ENCODE data around the gene YWHAH.

DNA sequence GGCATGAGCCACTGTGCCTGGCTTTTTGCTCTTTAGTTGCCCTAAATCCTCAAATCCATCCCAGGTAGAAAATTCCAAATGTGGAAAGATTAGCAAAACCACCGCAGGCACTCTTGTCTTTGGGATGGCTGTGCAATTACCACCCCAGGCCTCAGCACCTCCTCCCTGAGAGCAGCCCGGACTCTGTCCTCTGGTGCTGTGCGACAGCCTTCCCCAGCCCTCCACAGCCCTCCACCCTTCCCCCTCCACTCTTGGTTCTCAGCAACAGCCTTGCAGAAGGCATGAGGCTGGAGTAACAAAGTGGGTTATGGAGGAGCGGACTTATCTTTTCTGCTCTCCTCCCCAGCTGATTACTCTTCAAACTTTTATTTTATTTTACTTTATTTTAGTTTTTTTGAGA is 44.7 kb upstream of the YWHAH start:
- TF ChIP-seq, protein P1, sequence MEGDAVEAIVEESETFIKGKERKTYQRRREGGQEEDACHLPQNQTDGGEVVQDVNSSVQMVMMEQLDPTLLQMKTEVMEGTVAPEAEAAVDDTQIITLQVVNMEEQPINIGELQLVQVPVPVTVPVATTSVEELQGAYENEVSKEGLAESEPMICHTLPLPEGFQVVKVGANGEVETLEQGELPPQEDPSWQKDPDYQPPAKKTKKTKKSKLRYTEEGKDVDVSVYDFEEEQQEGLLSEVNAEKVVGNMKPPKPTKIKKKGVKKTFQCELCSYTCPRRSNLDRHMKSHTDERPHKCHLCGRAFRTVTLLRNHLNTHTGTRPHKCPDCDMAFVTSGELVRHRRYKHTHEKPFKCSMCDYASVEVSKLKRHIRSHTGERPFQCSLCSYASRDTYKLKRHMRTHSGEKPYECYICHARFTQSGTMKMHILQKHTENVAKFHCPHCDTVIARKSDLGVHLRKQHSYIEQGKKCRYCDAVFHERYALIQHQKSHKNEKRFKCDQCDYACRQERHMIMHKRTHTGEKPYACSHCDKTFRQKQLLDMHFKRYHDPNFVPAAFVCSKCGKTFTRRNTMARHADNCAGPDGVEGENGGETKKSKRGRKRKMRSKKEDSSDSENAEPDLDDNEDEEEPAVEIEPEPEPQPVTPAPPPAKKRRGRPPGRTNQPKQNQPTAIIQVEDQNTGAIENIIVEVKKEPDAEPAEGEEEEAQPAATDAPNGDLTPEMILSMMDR (IDR thresholded peaks at IDR 0.05; ENCODE audit: low read depth, low read length, missing input control): no peak
- TF ChIP-seq, protein P2, sequence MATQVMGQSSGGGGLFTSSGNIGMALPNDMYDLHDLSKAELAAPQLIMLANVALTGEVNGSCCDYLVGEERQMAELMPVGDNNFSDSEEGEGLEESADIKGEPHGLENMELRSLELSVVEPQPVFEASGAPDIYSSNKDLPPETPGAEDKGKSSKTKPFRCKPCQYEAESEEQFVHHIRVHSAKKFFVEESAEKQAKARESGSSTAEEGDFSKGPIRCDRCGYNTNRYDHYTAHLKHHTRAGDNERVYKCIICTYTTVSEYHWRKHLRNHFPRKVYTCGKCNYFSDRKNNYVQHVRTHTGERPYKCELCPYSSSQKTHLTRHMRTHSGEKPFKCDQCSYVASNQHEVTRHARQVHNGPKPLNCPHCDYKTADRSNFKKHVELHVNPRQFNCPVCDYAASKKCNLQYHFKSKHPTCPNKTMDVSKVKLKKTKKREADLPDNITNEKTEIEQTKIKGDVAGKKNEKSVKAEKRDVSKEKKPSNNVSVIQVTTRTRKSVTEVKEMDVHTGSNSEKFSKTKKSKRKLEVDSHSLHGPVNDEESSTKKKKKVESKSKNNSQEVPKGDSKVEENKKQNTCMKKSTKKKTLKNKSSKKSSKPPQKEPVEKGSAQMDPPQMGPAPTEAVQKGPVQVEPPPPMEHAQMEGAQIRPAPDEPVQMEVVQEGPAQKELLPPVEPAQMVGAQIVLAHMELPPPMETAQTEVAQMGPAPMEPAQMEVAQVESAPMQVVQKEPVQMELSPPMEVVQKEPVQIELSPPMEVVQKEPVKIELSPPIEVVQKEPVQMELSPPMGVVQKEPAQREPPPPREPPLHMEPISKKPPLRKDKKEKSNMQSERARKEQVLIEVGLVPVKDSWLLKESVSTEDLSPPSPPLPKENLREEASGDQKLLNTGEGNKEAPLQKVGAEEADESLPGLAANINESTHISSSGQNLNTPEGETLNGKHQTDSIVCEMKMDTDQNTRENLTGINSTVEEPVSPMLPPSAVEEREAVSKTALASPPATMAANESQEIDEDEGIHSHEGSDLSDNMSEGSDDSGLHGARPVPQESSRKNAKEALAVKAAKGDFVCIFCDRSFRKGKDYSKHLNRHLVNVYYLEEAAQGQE (IDR thresholded peaks at IDR 0.05): no peak
- TF ChIP-seq EGR1 (IDR thresholded peaks at IDR 0.05; ENCODE audit: low read depth in 2 of 2) (no peak), TAF1 (conservative IDR thresholded peaks at IDR 0.05) (no peak)
